ENCODE results near the gene ZNF282.
A peak's percentile ranks its signal among the peaks of the same experiment; 100 is the strongest.

The ZNF282 gene

DNA sequence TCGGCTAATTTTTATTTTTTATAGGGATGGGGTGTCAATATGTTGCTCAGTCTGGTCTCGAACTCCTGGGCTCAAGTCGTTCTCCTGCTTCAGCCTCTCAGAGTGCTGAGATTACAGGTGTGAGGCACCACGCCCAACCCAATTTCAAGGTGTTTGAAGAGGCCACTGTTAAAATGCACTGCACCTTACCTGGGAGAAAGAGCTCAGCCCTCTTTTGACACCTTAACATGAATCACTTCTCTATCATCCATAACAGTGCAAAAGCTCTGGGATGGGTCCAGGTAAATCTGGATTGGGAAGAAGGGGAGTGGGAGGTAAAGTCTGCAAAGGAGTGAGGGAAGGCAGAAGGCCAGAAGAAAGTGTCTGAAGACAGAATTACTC is 557 bp upstream of the ZNF282 start:
- DNase-seq (ENCODE audit: low read depth): no peak

DNA sequence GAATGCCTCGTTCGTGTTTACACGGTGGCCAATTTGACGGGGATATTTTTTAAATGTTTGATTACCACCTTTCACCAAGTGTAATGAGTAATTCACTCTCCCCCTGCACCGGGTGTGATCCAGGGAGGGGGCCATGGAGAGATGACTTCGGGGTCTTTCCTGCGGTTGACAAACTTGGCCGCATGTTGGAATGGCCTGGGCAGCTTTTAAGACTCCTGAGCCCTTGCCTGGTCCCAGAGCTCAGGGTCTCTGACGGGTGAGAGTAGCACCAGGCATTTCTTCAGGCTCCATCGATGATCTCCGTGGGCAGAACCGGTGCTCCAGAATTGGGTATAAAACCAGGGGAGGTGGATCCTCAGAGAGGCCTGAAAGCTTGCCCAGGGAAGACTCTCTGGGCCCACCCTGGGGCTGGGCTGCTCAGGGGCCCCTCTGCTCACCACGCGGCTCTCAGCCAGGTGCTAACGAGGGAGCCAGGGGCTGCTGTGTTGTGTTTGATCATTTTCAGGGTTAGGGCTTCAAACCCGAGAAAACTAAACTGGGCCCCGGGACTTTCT is 882 bp downstream of the ZNF282 start:
- no peak for DNase-seq (ENCODE audit: low read depth)

DNA sequence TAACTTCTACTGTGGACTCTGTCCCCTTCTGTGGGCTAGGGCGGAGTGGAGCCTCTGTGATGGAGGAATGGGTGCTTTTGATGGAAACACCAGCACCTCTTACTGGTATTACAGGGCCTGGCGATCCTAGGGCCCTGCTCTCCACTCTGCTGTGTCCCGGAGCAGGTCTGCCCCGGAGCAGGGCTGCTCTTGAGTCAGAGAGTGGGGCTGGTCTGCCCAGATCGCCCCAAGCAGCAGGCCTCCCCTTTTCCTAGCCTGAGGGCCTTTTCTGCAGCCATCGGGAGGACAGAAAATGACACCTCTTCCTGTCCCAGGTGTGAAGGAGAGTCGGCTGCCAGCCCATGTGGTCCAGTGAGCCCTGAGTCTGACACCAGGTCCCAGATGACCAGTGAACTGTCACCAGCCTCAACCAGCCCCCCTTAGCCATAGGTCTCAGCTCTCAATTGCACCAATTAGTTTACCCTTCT is 1.4 kb downstream of the ZNF282 start:
- no peak for DNase-seq (ENCODE audit: low read depth)

- DNase-seq (ENCODE audit: low read depth): no peak
Measured at GRCh38 chr7:149197675-149198074, 2.3 kb downstream of the ZNF282 start.

DNA sequence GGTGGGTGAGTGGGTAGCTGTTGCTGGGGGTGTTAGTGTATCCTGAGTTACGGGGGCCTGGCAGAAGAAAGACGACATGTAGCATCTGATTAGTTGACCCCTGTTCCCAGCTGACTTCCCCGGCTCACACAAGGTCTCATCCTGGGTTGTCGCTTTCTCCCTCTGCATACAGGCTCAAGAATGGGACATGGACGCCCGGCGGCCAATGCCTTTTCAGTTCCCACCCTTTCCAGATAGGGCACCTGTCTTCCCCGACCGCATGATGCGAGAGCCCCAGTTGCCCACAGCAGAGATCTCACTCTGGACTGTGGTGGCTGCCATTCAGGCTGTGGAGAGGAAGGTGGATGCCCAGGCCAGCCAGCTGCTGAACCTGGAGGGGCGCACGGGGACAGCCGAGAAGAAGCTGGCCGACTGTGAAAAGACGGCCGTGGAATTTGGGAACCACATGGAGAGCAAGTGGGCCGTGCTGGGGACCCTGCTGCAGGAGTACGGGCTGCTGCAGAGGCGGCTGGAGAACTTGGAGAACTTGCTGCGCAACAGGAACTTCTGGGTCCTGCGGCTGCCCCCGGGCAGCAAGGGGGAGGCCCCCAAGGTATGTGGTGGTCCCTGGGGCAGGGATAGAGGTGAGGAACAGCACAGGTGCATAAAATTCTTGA is 2.9 kb downstream of the ZNF282 start:
- no peak for DNase-seq (ENCODE audit: low read depth)

GRCh38 chr7:149199234-149199995 is 4.1 kb downstream of the ZNF282 start:
- no peak for DNase-seq (ENCODE audit: low read depth)

DNA sequence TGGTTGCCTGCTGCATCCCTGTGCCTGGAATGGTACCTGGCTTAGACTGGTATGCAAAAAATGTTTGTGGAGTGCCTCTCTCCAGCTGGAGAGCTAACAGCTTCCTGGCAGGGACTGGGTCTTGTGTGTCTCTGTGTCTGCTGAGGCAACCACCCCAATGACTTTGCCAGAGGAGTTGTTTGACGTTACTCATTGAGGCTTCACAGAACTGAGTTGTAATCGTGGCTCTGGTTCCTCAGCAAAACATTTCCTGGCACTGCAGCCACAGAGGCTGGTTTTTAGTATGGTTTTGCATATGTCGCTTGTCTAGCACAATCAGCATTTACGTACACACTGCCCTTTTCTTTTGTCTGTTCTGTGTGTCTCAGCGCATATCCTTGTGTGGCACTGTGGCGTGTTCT is 7.5 kb downstream of the ZNF282 start:
- no peak for DNase-seq (ENCODE audit: low read depth)

GRCh38 chr7:149205690-149206381 is 10.5 kb downstream of the ZNF282 start:
- no peak for DNase-seq (ENCODE audit: low read depth)

DNA sequence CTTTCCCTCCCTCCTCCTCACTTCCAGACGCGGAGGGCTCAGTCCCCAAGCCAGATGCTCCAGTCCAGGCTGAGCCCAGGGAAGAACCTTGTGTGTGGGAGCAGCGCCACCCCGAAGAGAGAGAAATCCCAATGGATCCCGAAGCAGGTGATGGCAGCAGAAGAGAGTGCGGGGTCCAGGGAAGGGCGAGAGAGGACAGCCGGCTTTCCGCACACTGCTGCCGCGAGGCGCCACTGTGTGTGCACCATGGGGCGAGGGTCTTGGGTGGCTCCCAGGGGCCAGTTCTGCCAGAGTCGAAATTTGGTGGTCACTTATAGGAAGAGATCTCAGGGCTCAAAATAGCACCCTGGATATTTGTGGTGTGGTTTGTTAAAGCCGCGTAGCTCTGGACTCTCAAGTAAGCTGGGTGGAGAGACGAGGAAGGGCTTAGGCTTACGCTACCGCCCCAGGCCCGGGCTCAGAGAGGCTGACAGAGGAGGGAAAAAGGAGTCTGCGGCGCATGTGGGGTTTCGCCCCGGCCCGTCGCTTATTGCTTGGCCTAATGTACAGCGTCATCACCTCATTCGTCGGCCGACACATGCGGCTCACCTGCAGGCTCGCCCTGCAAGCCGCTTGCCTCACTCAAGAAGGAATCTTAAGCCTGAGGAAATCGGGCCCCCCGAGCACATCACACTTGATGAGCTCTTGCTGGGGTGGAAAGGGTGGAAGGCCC is 12.1 kb downstream of the ZNF282 start:
- no peak for DNase-seq (ENCODE audit: low read depth)

GRCh38 chr7:149209518-149210269 is 14.3 kb downstream of the ZNF282 start:
- peak; percentile 45 for DNase-seq (ENCODE audit: low read depth)

- no peak for DNase-seq (ENCODE audit: low read depth)
Measured at GRCh38 chr7:149210551-149210950, 15.2 kb downstream of the ZNF282 start.

- DNase-seq (ENCODE audit: low read depth): no peak
Measured at GRCh38 chr7:149214020-149214720, 18.8 kb downstream of the ZNF282 start.

DNA sequence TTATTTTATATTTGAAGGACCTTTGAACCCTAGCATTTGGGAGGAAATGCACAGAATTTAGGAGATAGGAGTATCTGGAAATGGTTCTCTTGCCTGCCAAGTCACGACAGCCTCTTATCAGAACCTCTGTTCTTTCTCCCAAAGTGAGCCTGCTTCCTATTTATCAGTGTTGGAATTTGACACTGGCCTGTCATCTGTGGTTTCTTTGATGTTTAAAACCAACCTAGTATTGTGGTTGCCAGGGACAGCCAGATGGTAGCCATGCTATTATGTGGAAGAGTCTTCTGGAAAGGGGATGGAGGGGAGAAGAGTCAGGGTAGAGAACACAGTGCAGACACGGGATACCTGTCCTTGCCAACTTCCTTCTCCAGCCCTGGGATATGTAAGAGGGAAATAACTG is 21.1 kb downstream of the ZNF282 start:
- DNase-seq (ENCODE audit: low read depth): no peak

DNA sequence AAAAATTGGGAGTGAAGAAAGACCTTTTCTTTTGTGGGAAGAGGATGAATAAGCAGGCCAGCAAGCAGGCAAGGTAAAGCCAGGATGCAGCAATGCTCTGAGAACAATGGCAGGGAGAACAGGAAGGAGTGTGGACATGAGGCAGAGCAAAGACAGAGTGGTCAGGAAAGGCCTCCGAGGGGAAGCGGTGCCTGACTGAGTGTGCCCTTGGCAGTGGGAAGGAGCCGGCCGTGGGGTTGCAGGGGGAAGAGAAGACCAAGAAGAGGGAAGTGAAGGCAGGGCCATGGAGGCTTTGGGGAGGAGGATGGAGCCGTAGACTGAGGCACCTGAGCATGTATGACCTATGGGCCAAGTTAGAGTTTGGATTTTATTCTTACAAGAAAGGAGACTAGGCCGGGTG is 22.2 kb downstream of the ZNF282 start:
- no peak for DNase-seq (ENCODE audit: low read depth)

DNA sequence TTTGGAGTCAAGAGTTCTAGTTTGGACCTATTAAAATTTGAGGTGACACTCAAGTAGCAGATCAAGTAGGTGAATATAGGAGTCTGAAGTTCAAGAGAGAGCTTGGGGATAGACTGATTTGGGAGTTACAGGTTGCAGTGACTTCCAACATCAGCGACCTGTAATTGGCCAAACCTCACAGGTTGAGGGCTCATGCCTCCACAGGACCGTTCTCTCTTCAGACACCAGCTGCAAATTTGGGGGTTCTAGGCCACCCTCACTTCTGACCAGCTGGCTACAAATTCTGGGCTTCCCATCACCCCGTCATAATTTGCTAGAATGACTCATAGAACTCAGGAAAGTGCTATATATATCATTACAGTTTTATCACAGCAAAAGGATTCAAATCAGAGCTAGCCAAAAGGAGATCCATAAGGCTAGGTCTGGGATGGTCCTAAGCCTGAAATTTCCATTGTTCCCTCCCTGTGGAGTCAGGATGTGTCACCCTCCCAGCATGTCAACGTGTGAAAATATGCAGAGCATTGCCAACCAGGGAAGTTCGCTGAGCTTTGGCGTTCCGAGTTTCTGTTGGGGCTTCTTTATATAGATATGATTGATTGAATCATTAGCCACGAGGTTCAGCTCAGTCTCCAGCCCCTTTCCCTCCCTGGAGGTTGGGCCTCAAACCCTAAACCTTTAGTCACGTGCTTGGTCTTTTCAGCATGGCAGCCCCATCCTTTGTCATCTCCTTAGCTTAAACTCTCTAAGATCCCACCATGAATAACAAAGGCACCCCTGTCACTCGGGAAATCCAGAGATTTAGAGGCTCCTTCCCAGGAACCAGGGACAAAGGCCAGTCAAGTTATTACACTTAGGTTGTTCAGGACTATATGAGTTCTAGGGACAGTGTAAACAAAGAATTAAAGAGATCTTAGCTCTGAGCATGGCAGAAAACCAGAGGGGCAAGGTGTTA is 23.4 kb downstream of the ZNF282 start:
- no peak for DNase-seq (ENCODE audit: low read depth)

GRCh38 chr7:149220534-149220933 is 25.2 kb downstream of the ZNF282 start:
- DNase-seq (ENCODE audit: low read depth): no peak

DNA sequence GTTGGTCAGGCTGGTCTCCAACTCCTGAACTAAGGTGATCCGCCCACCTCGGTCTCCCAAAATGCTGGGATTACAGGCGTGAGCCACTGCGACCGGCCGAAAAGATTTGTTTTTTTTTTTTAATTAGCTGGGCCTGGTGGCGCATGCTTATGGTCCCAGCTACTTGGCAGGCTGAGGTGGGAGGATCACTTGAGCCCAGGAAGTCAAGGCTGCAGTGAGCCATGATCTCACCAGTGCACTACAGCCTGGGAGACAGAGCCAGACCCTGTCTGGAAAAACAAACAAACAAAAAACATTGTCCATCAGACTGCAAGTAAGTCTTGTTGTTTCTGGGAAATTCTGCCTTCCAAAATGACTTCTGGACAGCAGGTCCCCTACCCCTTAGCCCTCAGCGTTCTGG is 27.8 kb downstream of the ZNF282 start:
- no peak for DNase-seq (ENCODE audit: low read depth)

GRCh38 chr7:149223761-149224160 is 28.4 kb downstream of the ZNF282 start:
- DNase-seq (ENCODE audit: low read depth): no peak

GRCh38 chr7:149224352-149224751 is 29.0 kb downstream of the ZNF282 start:
- DNase-seq (ENCODE audit: low read depth): no peak

GRCh38 chr7:149225106-149225505 is 29.8 kb downstream of the ZNF282 start:
- no peak for DNase-seq (ENCODE audit: low read depth)

All from activated T-helper 1 cell treated with Interleukin-2 at 50 U/mL for 16 hours (primary cell).